ENCODE measurements around the gene FLNB.

DNA sequence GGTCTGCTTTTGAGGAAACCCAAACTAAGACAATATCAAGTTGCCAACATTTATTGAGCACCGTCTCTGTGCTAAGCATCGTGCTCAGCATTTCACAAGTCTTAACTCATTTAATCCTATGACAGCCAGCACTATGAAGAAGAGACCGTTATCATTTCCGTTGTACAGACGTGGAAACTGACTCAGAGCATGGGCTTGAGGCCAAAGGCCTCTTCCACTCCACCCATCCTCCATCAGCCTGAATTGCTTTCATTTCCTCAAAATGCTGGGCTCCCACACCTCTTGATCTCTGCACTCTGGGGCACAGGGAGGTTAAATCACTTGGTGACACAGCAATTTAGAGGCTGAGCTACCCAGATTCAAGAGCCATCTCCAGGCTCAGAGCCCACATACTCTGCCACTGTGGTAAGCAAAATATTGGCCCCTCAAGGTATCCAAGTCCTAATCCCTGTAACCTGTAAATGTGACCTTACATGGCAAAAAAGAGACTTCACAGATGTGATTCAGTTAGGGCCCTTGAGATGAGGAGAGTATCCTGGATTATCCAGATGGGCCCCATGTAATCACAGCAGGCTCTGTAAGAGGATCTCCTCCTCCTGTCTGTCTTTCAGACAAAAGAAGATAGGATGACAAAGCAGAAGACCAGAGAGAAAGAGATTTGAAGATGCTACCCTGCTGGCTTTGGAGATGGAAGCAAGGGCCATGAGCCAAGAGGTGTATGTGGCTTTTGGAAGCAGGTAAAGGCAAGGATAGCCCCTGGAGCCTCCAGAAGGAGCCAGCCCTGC is 24.3 kb upstream of the FLNB start:
- TF ChIP-seq, protein P1, sequence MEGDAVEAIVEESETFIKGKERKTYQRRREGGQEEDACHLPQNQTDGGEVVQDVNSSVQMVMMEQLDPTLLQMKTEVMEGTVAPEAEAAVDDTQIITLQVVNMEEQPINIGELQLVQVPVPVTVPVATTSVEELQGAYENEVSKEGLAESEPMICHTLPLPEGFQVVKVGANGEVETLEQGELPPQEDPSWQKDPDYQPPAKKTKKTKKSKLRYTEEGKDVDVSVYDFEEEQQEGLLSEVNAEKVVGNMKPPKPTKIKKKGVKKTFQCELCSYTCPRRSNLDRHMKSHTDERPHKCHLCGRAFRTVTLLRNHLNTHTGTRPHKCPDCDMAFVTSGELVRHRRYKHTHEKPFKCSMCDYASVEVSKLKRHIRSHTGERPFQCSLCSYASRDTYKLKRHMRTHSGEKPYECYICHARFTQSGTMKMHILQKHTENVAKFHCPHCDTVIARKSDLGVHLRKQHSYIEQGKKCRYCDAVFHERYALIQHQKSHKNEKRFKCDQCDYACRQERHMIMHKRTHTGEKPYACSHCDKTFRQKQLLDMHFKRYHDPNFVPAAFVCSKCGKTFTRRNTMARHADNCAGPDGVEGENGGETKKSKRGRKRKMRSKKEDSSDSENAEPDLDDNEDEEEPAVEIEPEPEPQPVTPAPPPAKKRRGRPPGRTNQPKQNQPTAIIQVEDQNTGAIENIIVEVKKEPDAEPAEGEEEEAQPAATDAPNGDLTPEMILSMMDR (IDR thresholded peaks at IDR 0.05; ENCODE audit: insufficient read depth, low read depth, low read length), result no peak
- no peak for TF ChIP-seq EZH2 (IDR thresholded peaks at IDR 0.05; ENCODE audit: insufficient read depth, low read length)
